ENCODE measurements around the gene SRRD. TPM values are rescaled to one million over a fixed set of nuclear protein-coding genes. Genes with fewer than 3 reads are reported as not detected.

SRRD gene
- total RNA-seq, 1 donor from 2014 or later, result 20.1 TPM

DNA sequence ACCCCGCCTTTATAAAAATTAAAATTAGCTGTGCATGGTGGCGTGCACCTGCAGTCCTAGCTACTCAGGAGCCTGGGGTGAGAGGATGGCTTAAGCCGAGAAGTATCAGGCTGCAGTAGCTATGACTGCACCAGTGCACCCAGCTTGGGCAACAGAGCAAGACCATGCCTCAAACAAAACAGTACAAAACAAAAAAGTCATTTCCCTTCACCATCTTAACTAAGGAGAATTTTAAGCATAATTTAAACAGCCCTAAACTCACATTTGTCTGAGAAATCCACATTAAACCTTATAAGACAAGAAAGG lies 51.9 kb downstream of the SRRD start:
- DNase-seq, result no peak
- Mint-ChIP-seq H3K36me3 (ENCODE audit: unreplicated experiment) (no peaks in the 10 kb centered on the region), H3K9me3 (ENCODE audit: unreplicated experiment) (no peaks in the 10 kb centered on the region), H3K27ac (ENCODE audit: unreplicated experiment) (no peak overlapping the region), H3K4me1 (ENCODE audit: low read depth, unreplicated experiment) (no peaks in the 10 kb centered on the region), H3K4me3 (ENCODE audit: unreplicated experiment) (no peak overlapping the region), H3K27me3 (ENCODE audit: unreplicated experiment) (no peaks in the 10 kb centered on the region)
- TF ChIP-seq, protein P1, sequence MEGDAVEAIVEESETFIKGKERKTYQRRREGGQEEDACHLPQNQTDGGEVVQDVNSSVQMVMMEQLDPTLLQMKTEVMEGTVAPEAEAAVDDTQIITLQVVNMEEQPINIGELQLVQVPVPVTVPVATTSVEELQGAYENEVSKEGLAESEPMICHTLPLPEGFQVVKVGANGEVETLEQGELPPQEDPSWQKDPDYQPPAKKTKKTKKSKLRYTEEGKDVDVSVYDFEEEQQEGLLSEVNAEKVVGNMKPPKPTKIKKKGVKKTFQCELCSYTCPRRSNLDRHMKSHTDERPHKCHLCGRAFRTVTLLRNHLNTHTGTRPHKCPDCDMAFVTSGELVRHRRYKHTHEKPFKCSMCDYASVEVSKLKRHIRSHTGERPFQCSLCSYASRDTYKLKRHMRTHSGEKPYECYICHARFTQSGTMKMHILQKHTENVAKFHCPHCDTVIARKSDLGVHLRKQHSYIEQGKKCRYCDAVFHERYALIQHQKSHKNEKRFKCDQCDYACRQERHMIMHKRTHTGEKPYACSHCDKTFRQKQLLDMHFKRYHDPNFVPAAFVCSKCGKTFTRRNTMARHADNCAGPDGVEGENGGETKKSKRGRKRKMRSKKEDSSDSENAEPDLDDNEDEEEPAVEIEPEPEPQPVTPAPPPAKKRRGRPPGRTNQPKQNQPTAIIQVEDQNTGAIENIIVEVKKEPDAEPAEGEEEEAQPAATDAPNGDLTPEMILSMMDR (IDR thresholded peaks at IDR 0.05; ENCODE audit: partially characterized antibody, unreplicated experiment), result no peak

DNA sequence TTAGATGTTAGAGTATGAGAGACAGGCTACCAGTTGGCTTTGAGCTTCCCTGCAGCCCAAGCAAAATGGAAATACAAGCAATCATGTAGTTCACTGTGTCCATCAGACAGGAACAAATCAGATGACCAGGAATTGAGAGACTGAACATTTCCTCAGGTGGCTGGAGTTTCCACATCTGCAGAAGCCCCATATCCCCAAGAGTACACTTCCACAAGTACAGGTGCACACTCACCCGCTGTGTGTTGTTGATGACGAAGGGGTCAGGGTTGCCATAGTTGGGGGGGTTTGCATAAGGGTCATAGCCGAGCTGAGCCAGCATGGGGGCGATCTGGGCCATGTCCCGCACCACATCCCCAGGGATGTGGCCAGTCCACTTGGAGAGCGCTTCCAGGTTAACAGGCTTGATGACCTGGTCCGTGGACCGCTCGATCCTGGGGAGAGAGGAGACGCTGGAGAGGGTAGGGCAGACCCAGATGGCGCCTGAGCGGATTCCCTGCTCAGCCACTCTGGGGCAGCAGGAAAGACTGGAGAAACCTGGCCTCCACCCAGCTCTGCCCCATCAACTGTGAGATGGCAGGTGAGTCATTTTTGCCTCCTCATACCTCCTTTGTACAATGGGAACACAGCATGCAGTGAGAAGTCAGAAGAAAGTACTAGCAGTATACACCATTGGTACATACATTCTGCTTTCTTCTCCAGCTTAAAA lies 52.5 kb downstream of the SRRD start:
- no peak for DNase-seq
- no peaks in the 10 kb centered on the region for H3K9me3 Mint-ChIP-seq (ENCODE audit: unreplicated experiment)
- no peak overlapping the region for H3K4me3 Mint-ChIP-seq (ENCODE audit: unreplicated experiment)
- H3K27me3 Mint-ChIP-seq (ENCODE audit: unreplicated experiment), result no peaks in the 10 kb centered on the region
- H3K36me3 Mint-ChIP-seq (ENCODE audit: unreplicated experiment), result no peaks in the 10 kb centered on the region
- no peak overlapping the region for H3K27ac Mint-ChIP-seq (ENCODE audit: unreplicated experiment)
- TF ChIP-seq, protein P1 (IDR thresholded peaks at IDR 0.05; ENCODE audit: partially characterized antibody, unreplicated experiment), result no peak
- no peaks in the 10 kb centered on the region for H3K4me1 Mint-ChIP-seq (ENCODE audit: low read depth, unreplicated experiment)

DNA sequence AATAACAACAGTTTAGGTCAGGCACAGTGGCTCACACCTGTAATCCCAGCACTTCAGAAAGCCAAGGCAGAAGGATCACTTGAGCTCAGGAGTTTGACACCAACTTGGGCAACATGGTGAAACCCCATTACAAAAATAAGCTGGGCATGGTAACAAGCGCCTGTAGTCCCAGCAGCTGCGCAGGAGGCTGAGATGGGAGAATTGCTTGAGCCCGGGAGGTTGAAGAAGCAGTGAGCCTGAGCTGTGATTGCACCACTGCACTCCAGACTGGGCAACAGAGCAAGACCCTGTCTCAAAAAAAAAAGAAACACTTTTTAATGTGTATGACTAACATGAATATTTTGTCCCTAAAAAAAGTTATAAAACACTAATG lies 53.1 kb downstream of the SRRD start:
- Mint-ChIP-seq H3K4me3 (ENCODE audit: unreplicated experiment) (no peak overlapping the region), H3K27ac (ENCODE audit: unreplicated experiment) (no peak overlapping the region), H3K36me3 (ENCODE audit: unreplicated experiment) (no peaks in the 10 kb centered on the region), H3K27me3 (ENCODE audit: unreplicated experiment) (no peaks in the 10 kb centered on the region), H3K4me1 (ENCODE audit: low read depth, unreplicated experiment) (no peaks in the 10 kb centered on the region), H3K9me3 (ENCODE audit: unreplicated experiment) (no peaks in the 10 kb centered on the region)
- TF ChIP-seq, protein P1 (IDR thresholded peaks at IDR 0.05; ENCODE audit: partially characterized antibody, unreplicated experiment), result no peak
- no peak for DNase-seq

DNA sequence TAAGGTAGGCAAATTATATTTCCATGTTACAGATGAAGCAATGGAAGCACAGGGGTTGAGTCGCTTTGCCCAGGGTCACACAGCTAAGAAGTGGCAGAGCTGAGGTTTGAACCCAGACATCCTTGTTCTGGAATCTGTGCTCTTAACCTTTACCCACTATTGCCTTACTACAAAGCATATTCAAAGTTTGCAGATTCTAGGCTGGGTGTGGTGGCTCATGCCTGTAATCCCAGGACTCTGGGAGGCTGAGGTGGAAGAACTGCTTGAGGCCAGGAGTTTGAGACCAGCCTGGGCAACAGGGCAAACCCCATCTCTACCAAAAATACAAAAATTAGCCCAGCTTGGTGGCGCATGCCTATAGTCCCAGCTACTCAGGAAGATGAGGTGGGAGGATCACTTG lies 56.4 kb downstream of the SRRD start:
- Mint-ChIP-seq H3K27me3 (ENCODE audit: unreplicated experiment) (no peaks in the 10 kb centered on the region), H3K4me1 (ENCODE audit: low read depth, unreplicated experiment) (no peaks in the 10 kb centered on the region), H3K36me3 (ENCODE audit: unreplicated experiment) (no peaks in the 10 kb centered on the region), H3K27ac (ENCODE audit: unreplicated experiment) (no peak overlapping the region), H3K4me3 (ENCODE audit: unreplicated experiment) (no peak overlapping the region), H3K9me3 (ENCODE audit: unreplicated experiment) (no peaks in the 10 kb centered on the region)
- TF ChIP-seq, protein P1 (IDR thresholded peaks at IDR 0.05; ENCODE audit: partially characterized antibody, unreplicated experiment), result no peak
- no peak for DNase-seq

DNA sequence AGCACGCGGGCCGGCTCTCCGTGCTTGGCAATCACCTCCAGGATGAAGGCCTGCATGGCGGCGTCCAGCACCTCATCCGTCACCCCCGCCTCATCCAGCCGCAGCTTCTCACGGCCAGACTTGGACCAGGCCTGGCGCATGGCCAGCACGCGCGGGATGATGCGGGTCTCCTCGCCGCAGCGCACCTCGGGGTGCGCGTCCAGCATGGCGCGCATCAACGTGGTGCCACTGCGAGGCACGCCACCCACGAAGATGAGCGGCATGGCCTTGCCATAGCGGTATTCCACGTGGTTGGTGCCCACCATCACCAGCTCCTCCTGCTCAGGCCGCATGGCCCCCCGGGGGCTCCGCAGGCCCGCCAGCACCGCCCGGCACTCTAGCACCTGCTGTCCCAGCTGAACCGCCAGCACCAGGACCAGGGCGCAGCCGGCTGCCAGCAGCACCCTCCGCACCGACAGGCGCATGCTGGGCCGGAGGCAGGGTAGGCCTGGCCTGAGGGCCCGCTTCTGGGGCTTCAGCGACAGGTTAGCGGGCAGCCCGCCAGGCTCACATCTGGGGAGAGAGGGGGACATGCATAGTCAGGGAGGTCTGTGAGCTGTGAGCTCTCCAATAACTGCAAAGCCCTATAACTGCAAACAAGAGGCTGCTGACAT lies 57.6 kb downstream of the SRRD start:
- DNase-seq, result no peak
- Mint-ChIP-seq H3K27ac (ENCODE audit: unreplicated experiment) (no peak overlapping the region), H3K27me3 (ENCODE audit: unreplicated experiment) (no peaks in the 10 kb centered on the region), H3K4me1 (ENCODE audit: low read depth, unreplicated experiment) (no peaks in the 10 kb centered on the region), H3K9me3 (ENCODE audit: unreplicated experiment) (no peaks in the 10 kb centered on the region), H3K4me3 (ENCODE audit: unreplicated experiment) (no peak overlapping the region), H3K36me3 (ENCODE audit: unreplicated experiment) (no peaks in the 10 kb centered on the region)
- TF ChIP-seq, protein P1 (IDR thresholded peaks at IDR 0.05; ENCODE audit: partially characterized antibody, unreplicated experiment), result no peak
